Measurements from ENCODE around the gene CNTROB. TPM values are rescaled to one million over a fixed set of nuclear protein-coding genes. Genes with fewer than 3 reads are reported as not detected.

Gene CNTROB
- total RNA-seq, 1 donor = 25.5 TPM

DNA sequence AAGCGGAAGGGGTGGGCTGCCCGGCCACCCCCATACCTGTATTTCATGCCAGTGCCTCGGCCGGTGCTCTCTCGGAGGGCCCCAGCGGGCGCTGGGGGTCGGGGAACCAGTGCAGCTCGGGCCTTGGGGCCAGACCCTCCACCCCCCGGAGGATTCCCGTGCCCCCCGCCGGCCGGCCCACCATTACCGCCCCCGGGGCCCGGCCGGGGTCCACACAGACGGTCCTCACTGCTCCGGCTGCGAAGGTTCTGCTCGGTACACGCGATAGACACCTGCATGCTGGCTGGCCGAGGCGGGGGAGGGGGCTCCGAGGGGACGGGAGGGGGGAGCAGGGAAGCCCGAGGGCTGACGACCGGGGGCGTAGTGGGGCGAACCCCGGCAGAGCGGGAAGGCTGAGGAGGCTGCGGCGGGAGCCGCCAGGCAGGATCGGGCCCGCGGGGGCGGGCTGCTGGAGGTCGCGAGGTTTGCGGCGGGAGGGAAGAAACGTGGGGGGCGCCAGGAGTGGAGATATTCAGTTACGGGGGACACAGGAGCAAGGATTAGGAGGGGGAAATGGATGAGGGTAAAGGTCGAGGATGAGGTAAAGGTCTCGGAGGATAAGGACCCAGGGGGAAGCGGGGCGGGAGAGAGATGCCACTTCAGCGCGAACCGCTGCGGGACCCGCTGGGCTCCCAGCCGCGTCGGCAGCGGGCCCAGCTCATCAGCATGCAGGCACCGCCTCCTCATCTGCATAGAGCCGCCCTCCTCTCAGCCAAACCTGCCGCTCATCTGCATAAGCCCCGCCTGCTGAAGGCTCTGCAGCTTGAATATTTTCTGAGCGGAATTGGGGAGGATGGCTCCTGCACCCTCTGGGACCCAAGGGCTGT is 2.6 kb upstream of the CNTROB start, which contains the start of gene KCNAB3:
TSS of gene KCNAB3 (minus strand) at position 699 of the 866 bp plus-strand sequence. CDS start at position 278, 421 bp downstream.
- TF ChIP-seq, protein P1, sequence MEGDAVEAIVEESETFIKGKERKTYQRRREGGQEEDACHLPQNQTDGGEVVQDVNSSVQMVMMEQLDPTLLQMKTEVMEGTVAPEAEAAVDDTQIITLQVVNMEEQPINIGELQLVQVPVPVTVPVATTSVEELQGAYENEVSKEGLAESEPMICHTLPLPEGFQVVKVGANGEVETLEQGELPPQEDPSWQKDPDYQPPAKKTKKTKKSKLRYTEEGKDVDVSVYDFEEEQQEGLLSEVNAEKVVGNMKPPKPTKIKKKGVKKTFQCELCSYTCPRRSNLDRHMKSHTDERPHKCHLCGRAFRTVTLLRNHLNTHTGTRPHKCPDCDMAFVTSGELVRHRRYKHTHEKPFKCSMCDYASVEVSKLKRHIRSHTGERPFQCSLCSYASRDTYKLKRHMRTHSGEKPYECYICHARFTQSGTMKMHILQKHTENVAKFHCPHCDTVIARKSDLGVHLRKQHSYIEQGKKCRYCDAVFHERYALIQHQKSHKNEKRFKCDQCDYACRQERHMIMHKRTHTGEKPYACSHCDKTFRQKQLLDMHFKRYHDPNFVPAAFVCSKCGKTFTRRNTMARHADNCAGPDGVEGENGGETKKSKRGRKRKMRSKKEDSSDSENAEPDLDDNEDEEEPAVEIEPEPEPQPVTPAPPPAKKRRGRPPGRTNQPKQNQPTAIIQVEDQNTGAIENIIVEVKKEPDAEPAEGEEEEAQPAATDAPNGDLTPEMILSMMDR (IDR thresholded peaks at IDR 0.05; ENCODE audit: insufficient read depth, low read depth, low read length) = no peak
- H3K4me3 ChIP-seq (ENCODE audit: low read depth, low read length) = peak within 1 kb of the TSS; percentile 58
- peak; percentile 70 for DNase-seq (ENCODE audit: low read depth)

DNA sequence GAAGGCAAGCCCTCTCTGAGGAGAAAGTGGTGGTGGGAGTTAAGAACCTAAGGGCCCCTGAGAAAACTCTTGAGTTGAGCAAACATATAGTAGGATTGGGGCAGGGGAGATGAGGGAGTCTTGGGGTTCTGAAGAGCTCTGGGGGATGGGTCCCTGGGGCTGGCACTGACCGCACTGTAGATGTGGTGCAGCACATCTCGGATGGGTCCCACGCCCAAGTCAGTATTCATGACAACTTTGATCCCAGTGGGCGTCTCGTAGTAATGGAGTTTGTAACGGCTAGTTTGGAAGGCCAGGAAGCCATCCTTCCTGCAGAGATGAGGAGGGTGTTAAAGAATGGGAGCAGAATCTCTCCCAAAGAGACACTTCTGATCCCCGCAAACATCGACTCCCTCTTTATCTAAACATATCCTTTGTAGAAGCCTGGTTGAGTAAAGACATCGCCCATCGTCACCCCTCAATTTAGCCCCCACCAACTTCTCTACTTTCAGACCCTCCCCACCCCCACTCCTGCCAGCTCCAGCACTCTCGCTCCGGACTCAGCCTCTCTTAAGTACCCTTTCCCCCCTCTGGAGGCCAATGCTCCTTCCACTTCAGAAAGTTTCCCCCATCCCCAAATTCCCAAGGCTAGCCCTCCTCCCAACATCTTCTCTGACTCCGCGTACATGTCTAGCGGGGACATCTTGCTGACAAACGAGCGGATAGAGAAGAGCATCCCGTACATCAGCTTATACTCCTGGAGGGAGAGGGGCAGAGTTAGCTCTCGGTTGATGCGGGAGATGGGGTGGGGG is 970 bp upstream of the CNTROB start:
- DNase-seq (ENCODE audit: low read depth) = no peak
- TF ChIP-seq, protein P1 (IDR thresholded peaks at IDR 0.05; ENCODE audit: insufficient read depth, low read depth, low read length) = no peak
- peak overlapping the region; percentile 89 for H3K4me3 ChIP-seq (ENCODE audit: low read depth, low read length)

DNA sequence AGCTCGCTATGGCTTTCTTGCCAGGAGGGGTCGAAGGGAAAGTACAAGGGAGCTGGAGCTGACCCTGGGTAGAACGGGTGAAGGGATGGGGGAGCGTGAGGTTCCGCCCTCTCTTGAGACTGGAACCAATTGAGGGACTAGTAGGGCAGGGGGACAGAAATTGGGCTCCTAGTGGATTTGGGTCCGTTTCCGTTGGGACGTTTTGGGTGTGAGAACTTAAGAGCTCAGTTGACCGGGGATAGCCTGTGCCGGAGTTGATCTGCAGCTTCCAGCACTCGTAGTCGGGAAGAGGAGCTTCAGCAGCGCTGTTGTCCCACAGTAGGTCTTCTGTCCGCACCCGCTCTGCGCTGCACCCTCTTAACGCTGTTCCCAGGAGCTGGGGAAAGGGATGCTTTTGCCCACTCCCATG is 481 bp downstream of the CNTROB start:
- peak; percentile 31 for DNase-seq (ENCODE audit: low read depth)
- TF ChIP-seq, protein P1 (IDR thresholded peaks at IDR 0.05; ENCODE audit: insufficient read depth, low read depth, low read length) = no peak
- H3K4me3 ChIP-seq (ENCODE audit: low read depth, low read length) = peak overlapping the region; percentile 89

DNA sequence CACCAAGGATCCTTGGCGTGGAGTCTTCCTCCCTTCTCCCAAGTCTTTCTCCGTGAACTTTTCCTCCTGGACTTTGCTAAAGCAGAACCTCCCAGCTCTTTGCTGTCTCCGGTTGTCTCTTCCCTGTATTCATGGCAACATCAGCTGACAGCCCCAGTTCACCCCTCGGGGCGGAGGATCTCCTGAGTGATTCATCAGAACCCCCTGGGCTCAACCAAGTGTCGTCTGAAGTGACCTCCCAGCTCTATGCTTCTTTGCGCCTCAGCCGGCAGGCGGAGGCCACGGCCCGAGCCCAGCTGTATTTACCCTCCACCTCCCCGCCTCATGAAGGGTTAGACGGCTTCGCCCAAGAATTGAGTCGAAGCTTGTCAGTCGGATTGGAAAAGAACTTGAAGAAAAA is 943 bp downstream of the CNTROB start:
- DNase-seq (ENCODE audit: low read depth) = peak; percentile 69
- TF ChIP-seq, protein P1 (IDR thresholded peaks at IDR 0.05; ENCODE audit: insufficient read depth, low read depth, low read length) = peak; percentile 33
- H3K4me3 ChIP-seq (ENCODE audit: low read depth, low read length) = peak overlapping the region; percentile 89

DNA sequence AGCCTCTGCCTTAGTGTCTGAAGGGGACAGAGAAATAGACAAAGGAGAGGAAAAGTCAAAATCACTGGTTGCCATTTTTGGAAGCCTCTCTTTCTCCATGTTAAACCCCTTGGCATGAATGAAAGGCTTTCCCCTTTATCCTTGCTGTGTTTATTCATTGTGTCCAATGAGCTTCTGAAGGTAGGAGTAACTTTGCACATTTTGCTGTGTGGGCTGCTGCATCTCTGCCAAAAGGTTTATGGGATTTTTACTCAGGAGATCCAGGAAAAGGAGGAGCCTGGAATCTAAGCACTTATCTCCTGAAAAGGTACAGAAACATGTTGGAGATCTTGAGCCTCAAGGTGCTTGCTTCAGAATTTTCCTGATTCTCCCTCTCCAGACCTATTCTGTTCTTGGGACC is 3.9 kb downstream of the CNTROB start:
- DNase-seq (ENCODE audit: low read depth) = no peak
- TF ChIP-seq, protein P1 (IDR thresholded peaks at IDR 0.05; ENCODE audit: insufficient read depth, low read depth, low read length) = no peak
- H3K4me3 ChIP-seq (ENCODE audit: low read depth, low read length) = no peak overlapping the region

DNA sequence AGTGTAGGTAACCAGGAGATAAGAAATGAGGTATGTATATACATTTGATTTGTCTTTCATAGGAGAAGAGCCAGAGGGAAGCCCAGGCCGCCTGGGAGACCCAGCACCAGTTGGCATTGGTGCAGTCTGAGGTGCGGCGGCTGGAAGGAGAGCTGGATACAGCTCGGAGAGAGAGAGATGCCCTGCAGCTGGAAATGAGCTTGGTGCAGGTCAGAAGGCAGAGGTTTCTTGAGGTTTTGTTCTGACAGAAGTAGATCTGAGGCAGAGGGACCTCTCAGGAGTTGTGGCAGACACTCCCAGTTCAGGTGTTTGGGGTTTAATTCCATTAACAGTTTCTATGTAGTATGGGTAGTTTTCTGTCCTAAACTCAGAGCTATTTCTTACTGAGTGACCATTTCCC is 8.0 kb downstream of the CNTROB start:
- H3K4me3 ChIP-seq (ENCODE audit: low read depth, low read length) = no peak overlapping the region
- TF ChIP-seq, protein P1 (IDR thresholded peaks at IDR 0.05; ENCODE audit: insufficient read depth, low read depth, low read length) = no peak
- DNase-seq (ENCODE audit: low read depth) = no peak
